Stimulated activated CD4-positive, alpha-beta T cell treated with anti-CD3 and anti-CD28 coated beads, Interleukin-4, amount 100 ng/mL, for 24 hours (primary cell): Measurements from ENCODE around the gene TNNC2.

Experiments
- DNase-seq: peaks from one replicate; pipeline ENCODE4 v3.0.0-alpha.2; 2020

TNNC2 gene

GRCh38 chr20:45779011-45779915 is 47.8 kb downstream of the TNNC2 start:
- no peak for DNase-seq

DNA sequence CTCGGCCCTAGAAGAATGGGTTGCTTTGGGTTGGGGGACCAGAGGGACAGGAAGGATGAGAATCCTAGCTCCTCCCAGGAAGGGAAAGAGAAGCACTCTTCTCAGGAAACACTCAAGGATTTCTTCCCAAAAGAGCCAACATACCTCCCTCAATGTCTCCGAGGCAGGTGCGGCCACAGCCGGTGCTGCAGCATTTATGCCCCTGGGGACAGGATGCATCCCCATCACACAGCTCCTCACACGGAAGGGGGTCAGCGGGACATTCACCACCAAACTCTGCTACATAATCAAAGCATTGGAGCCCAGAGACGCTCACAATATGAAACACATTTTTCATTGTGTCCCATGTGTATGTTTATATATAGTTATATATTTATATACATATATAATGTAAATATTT is 50.2 kb downstream of the TNNC2 start:
- DNase-seq = no peak

DNA sequence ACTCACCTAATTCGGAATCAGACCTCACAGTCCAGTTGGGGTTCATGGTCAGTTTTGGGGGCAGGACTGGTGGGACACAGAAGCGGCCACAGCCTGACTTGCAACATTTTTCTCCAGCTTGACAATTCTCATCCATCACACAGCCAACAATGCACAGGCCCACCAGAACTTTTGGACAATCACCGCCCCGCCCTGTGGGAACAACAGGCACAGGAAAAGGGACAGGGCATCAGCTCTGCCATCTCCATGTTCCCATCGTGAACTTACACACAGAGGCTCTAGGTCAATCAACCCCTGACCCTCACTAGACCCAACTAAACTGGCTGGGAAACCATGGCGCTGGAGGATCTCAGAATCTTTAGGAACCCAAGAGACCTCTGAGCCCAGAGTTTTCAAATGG is 51.7 kb downstream of the TNNC2 start:
- DNase-seq = no peak

DNA sequence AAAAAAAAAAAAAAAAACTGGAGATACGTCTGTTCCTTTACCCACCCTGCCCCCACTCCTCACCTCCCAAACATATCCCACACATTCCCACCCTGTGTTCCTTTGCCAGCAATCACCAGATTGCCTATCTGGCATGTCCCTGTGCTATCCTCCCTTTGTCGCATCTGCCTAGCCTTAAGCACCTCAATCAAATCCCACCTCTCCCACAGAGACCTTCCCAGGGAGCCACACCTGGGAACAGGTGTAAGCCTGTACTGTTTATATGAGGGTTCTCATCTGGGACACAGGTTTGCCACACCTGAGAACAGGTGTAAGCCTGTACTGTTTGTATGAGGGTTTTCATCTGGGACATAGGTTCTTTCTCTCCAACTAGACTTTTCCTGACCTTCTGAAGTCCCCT is 52.2 kb downstream of the TNNC2 start:
- no peak for DNase-seq
